Large intestine (tissue), 12 donors: ENCODE measurements around the gene NMT1. TPM values are rescaled to one million over a fixed set of nuclear protein-coding genes. Genes with fewer than 3 reads are reported as not detected.
A peak's percentile ranks its signal among the peaks of the same experiment; 100 is the strongest.

ENCODE experiments used
- DNase-seq, 2 donors: peaks; one replicate each; pipeline versions ENCODE4 v3.0.0 to v3.0.0-alpha.2; 2013
- H3K27ac ChIP-seq: one replicate; pipeline ENCODE4 v1.5.1; 2013; ENCODE audit warnings: low read length
- H3K27me3 ChIP-seq: 2 replicates; pipeline ENCODE4 v1.6.1; 2013; ENCODE audit warnings: low read length; ENCODE audit not compliant: control insufficient read depth, insufficient read depth
- H3K36me3 ChIP-seq: 2 replicates; pipeline ENCODE4 v1.6.1; 2013; ENCODE audit warnings: low read length; ENCODE audit not compliant: control insufficient read depth, insufficient read depth
- H3K4me1 ChIP-seq: one replicate; pipeline ENCODE4 v1.6.1; 2013; ENCODE audit warnings: low read length; ENCODE audit not compliant: control insufficient read depth, insufficient read depth
- H3K4me3 ChIP-seq: one replicate; pipeline ENCODE4 v1.5.1; 2013; ENCODE audit warnings: low read length
- H3K9me3 ChIP-seq: one replicate; pipeline ENCODE4 v1.6.1; 2013; ENCODE audit warnings: mild to moderate bottlenecking, low read depth, low read length, moderate library complexity; ENCODE audit not compliant: control insufficient read depth
- WGBS: methylation state at CpG from one replicate; pipeline ENCODE4 v1.1.5; 2013; ENCODE audit warnings: low lambda C conversion rate; ENCODE audit not compliant: insufficient coverage; 5-methylcytosine and 5-hydroxymethylcytosine counted together
- long read RNA-seq, 11 donors: transcript quantifications; one replicate each; lab custom pipeline, GENCODE V29; 2026
- polyA plus RNA-seq: library from polyadenylated mRNA; unstranded; fragments of 120-200 nt; gene quantifications from one replicate; pipeline ENCODE4 v1.2.1, GENCODE V29; 2013

The NMT1 gene
- 51.0 TPM for polyA plus RNA-seq
- long read RNA-seq, donor 1, full-length matches to known transcripts = 6 of 6 reads
- long read RNA-seq, donor 1, partial matches to known transcripts = 0 of 6 reads
- long read RNA-seq, donor 1, other reads (novel, unspliced or antisense) = 0 of 6 reads
- long read RNA-seq, donor 2, full-length matches to known transcripts = 5 of 14 reads
- long read RNA-seq, donor 2, partial matches to known transcripts = 9 of 14 reads
- long read RNA-seq, donor 2, other reads (novel, unspliced or antisense) = 0 of 14 reads
- long read RNA-seq, donor 3 = 0 reads
- long read RNA-seq, donor 4, full-length matches to known transcripts = 2 of 2 reads
- long read RNA-seq, donor 4, partial matches to known transcripts = 0 of 2 reads
- long read RNA-seq, donor 4, other reads (novel, unspliced or antisense) = 0 of 2 reads
- long read RNA-seq, donor 5, full-length matches to known transcripts = 4 of 4 reads
- long read RNA-seq, donor 5, partial matches to known transcripts = 0 of 4 reads
- long read RNA-seq, donor 5, other reads (novel, unspliced or antisense) = 0 of 4 reads
- long read RNA-seq, donor 6, full-length matches to known transcripts = 7 of 35 reads
- long read RNA-seq, donor 6, partial matches to known transcripts = 28 of 35 reads
- long read RNA-seq, donor 6, other reads (novel, unspliced or antisense) = 0 of 35 reads
- long read RNA-seq, donor 7, full-length matches to known transcripts = 4 of 26 reads
- long read RNA-seq, donor 7, partial matches to known transcripts = 22 of 26 reads
- long read RNA-seq, donor 7, other reads (novel, unspliced or antisense) = 0 of 26 reads
- long read RNA-seq, donor 8, full-length matches to known transcripts = 14 of 40 reads
- long read RNA-seq, donor 8, partial matches to known transcripts = 26 of 40 reads
- long read RNA-seq, donor 8, other reads (novel, unspliced or antisense) = 0 of 40 reads
- long read RNA-seq, donor 9, full-length matches to known transcripts = 6 of 29 reads
- long read RNA-seq, donor 9, partial matches to known transcripts = 23 of 29 reads
- long read RNA-seq, donor 9, other reads (novel, unspliced or antisense) = 0 of 29 reads
- long read RNA-seq, donor 10, full-length matches to known transcripts = 8 of 15 reads
- long read RNA-seq, donor 10, partial matches to known transcripts = 7 of 15 reads
- long read RNA-seq, donor 10, other reads (novel, unspliced or antisense) = 0 of 15 reads
- long read RNA-seq, donor 11, full-length matches to known transcripts = 13 of 19 reads
- long read RNA-seq, donor 11, partial matches to known transcripts = 6 of 19 reads
- long read RNA-seq, donor 11, other reads (novel, unspliced or antisense) = 0 of 19 reads

DNA sequence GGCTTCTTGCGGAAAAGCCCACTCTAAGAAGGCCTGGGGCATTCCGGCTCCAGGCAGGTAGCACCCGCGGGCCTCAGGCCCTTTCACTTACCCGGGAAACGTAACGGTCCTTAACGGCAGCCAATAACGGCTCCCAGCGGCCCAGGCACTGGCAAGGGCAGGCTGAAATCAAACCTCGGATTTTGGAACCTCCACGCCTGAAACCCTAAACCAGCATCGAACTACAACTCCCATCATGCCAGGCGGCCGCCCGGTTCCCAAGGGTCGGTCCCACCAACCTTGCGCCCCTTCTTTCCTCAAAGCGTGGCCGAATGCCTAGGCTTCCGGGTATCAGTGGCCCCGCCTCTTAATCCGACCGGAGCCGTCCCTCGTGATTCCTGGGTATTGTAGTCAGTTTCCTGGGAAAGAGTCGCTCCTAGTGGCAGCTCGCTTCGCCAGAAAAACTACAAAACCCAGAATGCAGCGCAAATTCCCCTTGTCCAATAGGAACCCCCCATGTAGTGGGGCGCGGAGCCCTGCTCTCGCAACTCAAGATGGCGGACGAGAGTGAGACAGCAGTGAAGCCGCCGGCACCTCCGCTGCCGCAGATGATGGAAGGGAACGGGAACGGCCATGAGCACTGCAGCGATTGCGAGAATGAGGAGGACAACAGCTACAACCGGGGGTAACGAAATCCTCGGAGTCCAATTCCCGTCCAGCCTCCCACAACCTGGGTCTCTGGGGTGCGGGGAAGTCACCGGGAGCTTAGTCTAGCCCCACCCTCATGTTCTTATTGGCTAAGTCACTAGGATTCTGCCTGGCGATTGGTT lies at the start of gene NMT1:
Gene NMT1 (plus strand): TSS at position 521 of the 809 bp plus-strand sequence. CDS start 13 bp downstream, at position 534.
- WGBS = 0% methylated on average over 3 of the region's 50 CpGs
- Histone ChIP-seq H3K27me3 (no peaks in the 10 kb centered on the region), H3K36me3 (no peaks in the 10 kb centered on the region), H3K4me1 (peaks cover 16% of the 10 kb centered on the region), H3K27ac (peak within 1 kb of the TSS; percentile 78), H3K4me3 (peak within 1 kb of the TSS; percentile 95), H3K9me3 (no peaks in the 10 kb centered on the region)
- peak; percentile 98 to 100 for DNase-seq

DNA sequence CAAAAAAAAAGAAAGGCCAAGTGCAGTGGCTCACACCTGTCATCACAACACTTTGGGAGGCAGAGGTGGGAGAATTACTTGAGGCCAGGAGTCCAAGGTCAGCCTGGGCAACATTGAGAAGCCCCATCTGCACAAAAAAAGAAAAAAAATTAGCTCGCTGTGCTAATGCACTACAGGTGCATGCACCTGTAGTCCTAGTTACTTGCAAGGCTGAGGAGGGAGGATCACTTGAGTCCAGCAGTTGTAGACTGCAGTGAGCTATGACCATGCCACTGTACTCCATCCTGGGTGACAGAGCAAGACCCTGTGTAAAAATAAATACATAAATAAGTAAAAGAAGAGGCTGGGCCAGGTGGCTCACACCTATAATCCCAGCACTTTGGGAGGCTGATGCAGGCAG lies 49.4 kb upstream of the NMT1 start:
- Histone ChIP-seq H3K36me3 (no peaks in the 10 kb centered on the region), H3K27me3 (no peaks in the 10 kb centered on the region), H3K4me1 (peaks cover 3% of the 10 kb centered on the region), H3K4me3 (no peak overlapping the region), H3K9me3 (no peaks in the 10 kb centered on the region), H3K27ac (no peak overlapping the region)
- WGBS = no CpG with 5 or more reads among the region's 1 CpG
- DNase-seq = no peak

DNA sequence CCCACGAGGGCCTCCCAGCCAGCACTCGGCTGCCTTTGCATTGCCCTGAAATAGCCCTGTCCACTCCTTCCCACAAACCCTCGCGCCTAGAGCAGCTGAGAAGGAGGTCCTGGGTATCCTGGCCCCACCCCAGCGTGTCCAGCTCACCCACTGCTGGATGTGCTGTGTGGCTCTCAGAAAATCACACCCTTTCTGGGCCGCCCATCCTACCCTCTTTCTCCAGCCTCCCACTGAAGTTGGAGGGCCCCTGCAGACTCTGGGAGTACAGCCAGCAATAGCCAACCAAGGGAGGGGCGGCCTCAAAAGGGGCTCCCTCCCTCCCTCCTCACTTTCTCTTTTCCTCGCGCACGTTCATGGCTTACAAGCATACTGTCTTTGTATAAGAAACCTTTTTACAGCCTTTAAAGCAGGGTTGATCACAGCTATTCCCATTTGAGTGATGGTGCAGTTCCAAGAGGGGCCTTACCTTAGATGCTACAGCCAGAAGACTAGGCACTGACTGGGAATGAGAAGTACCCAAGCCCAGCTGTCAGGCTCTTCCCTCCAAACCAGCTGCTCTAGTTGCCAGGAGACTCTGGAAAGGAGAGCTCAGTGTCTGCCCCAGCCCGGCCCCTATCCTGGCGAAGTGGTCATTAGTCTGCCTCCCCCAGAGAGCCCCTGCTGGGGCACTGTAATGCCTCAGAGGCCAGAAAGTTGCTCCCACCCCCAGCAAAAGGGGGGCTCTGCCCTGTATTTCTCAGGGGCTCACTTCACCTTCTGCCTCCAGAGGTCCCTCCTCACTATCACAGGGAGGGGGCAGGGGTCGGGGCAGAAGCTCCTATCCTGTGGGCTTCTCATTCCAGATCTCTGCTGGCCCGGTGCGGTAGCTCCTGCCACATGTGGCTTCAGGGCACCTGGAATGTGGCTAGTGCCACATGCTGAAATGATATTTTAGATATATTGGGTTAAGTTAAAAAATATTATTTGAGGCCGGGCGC lies 47.8 kb upstream of the NMT1 start:
- no CpG with 5 or more reads among the region's 17 CpGs for WGBS
- no peaks in the 10 kb centered on the region for H3K36me3 ChIP-seq
- H3K4me1 ChIP-seq = peaks cover 3% of the 10 kb centered on the region
- H3K27me3 ChIP-seq = peaks cover 3% of the 10 kb centered on the region
- no peak overlapping the region for H3K4me3 ChIP-seq
- peak in 1 of 2 donors; percentile 18 for DNase-seq
- no peaks in the 10 kb centered on the region for H3K9me3 ChIP-seq
- peak overlapping the region; percentile 9 for H3K27ac ChIP-seq

DNA sequence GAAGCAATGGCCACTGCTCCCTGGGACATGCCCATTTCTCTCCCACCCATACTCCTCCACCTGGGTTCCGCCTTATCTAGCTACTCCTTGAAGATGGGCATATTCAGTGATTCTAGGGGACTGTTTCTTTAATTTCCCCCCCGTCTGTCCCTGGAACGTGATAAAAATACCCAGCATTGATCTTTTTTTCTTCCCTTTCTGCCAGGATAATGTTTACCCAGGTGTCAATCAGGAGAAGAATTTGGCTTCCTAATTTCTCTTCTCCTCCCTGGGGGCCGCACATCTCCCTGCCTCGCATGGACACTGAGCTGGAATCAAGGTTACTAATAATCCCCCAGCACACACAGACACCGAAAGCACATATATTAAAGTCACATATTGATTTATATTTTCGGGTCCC lies 44.9 kb upstream of the NMT1 start:
- no peak overlapping the region for H3K27ac ChIP-seq
- 14% methylated on average over 2 of the region's 7 CpGs for WGBS

DNA sequence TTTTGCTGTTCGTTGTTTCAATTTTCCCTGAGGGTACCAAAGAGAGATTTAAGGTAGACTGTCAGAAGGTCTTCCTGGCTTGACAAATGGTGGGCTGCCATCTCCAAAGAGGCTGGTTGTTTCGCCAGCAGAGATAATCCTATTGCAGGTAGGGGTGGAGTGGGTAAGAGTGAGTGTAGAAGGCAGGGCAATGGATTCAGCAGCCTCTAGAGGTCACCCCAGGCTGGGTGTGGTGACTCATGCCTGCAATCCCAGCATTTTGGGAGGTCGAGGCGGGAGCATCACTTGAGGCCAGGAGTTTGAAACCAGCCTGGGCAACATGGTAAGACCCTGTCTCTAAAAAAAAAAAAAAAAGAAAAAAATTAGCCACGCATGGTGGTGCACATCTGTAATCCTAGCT lies 44.3 kb upstream of the NMT1 start:
- Histone ChIP-seq H3K9me3 (no peaks in the 10 kb centered on the region), H3K27me3 (peaks cover 33% of the 10 kb centered on the region), H3K4me3 (no peak overlapping the region), H3K36me3 (no peaks in the 10 kb centered on the region), H3K4me1 (peaks cover 30% of the 10 kb centered on the region), H3K27ac (no peak overlapping the region)
- WGBS = no CpG with 5 or more reads among the region's 5 CpGs
- no peak for DNase-seq

More for the DNA sequence above, 44.9 kb upstream of the NMT1 start:
- Histone ChIP-seq H3K4me1 (peaks cover 25% of the 10 kb centered on the region), H3K27me3 (peaks cover 28% of the 10 kb centered on the region), H3K9me3 (no peaks in the 10 kb centered on the region), H3K36me3 (no peaks in the 10 kb centered on the region), H3K4me3 (no peak overlapping the region)
- no peak for DNase-seq

DNA sequence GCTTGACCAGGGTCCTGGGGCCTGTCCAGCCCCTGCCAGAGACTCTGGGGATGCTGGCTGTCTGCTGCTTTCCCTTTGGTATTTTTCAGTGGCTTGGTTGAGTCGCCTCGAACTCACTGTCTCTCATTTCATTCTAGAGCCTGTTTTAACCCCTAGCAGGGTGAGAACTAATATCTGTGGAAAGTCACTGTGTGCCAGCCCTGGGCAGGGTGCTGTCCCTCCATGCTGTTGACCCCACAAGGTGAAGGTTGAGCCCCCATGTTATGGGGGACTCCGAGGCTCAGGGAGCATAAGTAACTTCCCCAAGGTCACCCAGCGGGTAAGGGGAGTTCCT lies 42.6 kb upstream of the NMT1 start:
- no peak for DNase-seq
- no peaks in the 10 kb centered on the region for H3K9me3 ChIP-seq
- H3K4me3 ChIP-seq = peak overlapping the region; percentile 45
- peaks cover 5% of the 10 kb centered on the region for H3K36me3 ChIP-seq
- H3K27me3 ChIP-seq = peaks cover 33% of the 10 kb centered on the region
- no peak overlapping the region for H3K27ac ChIP-seq
- no CpG with 5 or more reads among the region's 4 CpGs for WGBS
- peaks cover 27% of the 10 kb centered on the region for H3K4me1 ChIP-seq

DNA sequence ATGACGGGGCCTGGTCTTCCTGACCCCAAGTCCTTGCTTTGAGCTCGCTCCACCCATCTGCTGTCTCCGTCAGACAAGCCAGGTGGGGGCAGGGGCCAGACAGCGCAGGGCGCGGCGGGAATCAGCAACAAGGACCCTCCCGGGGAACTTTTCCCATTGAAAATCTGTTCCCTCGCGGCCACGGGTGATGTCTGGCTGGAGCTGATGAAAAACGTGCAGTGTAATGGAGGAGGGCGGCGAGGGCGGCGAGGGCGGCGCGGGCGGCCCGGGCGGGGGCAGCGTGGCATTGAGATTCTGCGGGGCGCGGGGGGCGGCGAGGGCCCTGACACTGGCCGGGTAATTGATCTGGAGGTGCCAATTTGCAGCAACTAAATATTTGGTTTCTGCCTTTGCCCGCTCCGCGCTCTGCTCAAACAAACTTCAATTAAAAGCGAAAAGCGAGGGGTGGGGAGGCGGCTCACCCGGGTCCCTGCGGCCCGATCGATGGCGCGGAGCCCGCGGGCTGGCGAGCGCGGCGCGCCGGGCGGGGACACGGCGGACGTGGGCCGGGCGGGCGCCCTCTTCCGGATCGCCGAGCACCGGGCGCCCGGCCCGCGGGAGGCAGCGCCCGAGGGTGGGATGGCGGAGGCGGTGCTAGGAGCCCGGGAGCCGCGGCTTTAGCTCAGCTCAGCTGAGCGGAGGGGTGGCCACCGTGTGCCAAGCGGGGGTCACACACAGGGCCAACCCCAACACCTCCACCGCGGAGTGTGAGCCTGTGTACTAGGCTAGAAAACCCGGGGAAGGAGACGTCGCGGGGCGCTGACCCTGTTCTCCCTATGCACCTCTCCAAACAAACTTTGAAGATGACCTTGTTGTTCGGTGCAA lies 42.0 kb upstream of the NMT1 start:
- Histone ChIP-seq H3K27me3 (peaks cover 33% of the 10 kb centered on the region), H3K36me3 (peaks cover 11% of the 10 kb centered on the region), H3K4me1 (peaks cover 27% of the 10 kb centered on the region), H3K4me3 (peak overlapping the region; percentile 45), H3K9me3 (no peaks in the 10 kb centered on the region), H3K27ac (no peak overlapping the region)
- no CpG with 5 or more reads among the region's 82 CpGs for WGBS
- DNase-seq = peak; percentile 42 to 56

DNA sequence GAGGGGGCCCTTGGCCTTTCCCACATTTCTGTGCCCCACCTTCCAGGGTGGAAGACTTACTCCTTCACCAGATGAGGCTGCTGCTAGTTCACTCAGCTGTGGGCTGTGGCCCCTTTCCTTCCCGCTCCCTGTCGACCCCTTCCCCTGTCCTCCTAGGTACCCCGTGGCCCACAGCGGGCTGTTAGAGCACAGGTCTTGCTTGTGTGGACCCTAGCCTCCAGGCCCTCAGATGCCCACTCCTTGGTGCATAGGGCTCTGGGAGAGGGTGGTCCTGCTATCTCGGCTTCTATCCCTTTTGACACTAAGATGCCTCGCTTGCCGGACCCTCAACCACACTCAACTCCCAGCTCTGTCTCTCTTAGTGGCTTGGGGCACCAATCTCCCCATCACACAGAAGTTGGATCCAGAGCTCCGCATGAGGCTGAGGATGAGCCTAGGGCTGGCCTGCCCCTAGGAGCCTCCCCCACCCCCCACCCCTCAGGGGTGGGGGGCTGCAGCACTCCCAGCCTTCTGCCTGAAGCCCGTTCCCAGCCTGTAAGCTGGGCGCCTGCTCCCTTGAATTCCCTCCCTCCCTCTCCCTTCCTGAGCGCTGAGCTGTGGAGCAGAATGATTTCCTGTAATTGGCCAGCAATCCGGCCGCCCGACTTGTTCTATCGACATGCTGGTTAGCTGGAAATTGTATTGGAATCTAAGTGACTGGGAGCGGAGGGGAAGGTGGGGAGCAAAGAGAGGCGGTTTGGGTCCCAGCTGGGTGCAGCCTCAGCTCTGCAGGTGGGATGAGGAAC lies 40.6 kb upstream of the NMT1 start:
- Histone ChIP-seq H3K36me3 (peaks cover 21% of the 10 kb centered on the region), H3K4me3 (no peak overlapping the region), H3K27ac (no peak overlapping the region), H3K27me3 (peaks cover 33% of the 10 kb centered on the region), H3K4me1 (peaks cover 27% of the 10 kb centered on the region), H3K9me3 (no peaks in the 10 kb centered on the region)
- WGBS = no CpG with 5 or more reads among the region's 17 CpGs
- DNase-seq = peak in 1 of 2 donors; percentile 31
